ENCODE measurements around the gene EMILIN3.

- no peak for TF ChIP-seq KLF10 (tag by site-specific recombination; IDR thresholded peaks at IDR 0.05)
- TF ChIP-seq CTCF (tag by site-specific recombination; IDR thresholded peaks at IDR 0.05), result no peak
- no peak for TF ChIP-seq ELK4 (IDR thresholded peaks at IDR 0.05; ENCODE audit: borderline replicate concordance, low read depth, low read length)
- TF ChIP-seq MYNN (tag by site-specific recombination; IDR thresholded peaks at IDR 0.05; ENCODE audit: borderline replicate concordance), result no peak
- TF ChIP-seq ZNF747 (tag by site-specific recombination; IDR thresholded peaks at IDR 0.05), result no peak
- no peak for TF ChIP-seq ZNF549 (tag by site-specific recombination; IDR thresholded peaks at IDR 0.05)
- no peak for TF ChIP-seq ATF2 (tag by site-specific recombination; IDR thresholded peaks at IDR 0.05; ENCODE audit: low read depth)
- TF ChIP-seq PBX3 (CRISPR knock-in tag; IDR thresholded peaks at IDR 0.05), result no peak
- TF ChIP-seq ZNF830 (tag by site-specific recombination; IDR thresholded peaks at IDR 0.05; ENCODE audit: low read depth), result no peak
- no peak for TF ChIP-seq KLF16 (tag by site-specific recombination; IDR thresholded peaks at IDR 0.05)
- TF ChIP-seq ZBTB44 (tag by site-specific recombination; IDR thresholded peaks at IDR 0.05), result no peak
- no peak for TF ChIP-seq PATZ1 (tag by site-specific recombination; IDR thresholded peaks at IDR 0.05)
- TF ChIP-seq ZNF629 (tag by site-specific recombination; IDR thresholded peaks at IDR 0.05), result no peak
Observed at GRCh38 chr20:41392295-41392694, 25.7 kb upstream of the EMILIN3 start.
